ENCODE results near the gene DGCR2.

DNA sequence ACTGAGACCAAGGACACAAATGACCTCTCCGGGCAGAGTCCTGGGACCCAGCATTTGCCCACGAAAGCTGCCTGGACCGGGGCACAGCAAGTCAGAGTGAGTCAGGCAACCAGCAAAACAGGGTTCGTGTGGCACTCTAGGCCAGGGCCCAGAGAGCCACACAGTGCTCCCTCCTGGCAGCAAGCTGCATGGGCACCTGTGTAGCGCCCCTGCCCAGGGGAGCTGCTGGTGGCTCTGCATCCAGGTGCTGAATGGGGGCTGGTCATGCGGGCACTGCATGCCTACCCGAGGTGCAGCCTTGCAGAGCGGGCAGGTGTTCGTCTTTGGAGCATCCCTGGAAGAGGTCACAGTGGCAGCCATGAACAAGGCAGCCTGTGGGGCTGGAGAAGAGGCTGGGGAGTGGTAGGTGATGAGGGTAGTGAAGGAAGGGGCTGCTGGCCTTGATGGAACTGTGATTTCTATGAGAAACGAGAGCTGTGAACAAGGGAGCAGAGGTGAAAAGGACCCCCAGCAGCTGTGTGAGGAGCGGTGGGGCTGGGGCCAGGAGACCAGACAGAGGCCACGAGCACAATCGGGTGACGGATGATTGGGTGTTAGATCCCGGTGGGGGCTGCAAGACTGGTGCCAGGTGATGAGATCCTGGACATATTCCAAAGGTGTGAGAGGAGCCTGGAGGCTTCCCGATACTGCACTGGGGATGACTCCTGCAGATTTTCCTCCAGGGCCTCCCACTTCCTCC, 63.3 kb downstream of the DGCR2 start:
- TF ChIP-seq POLR2A (IDR thresholded peaks at IDR 0.05; ENCODE audit: low read depth, low read length) = no peak
- TF ChIP-seq, protein P1, sequence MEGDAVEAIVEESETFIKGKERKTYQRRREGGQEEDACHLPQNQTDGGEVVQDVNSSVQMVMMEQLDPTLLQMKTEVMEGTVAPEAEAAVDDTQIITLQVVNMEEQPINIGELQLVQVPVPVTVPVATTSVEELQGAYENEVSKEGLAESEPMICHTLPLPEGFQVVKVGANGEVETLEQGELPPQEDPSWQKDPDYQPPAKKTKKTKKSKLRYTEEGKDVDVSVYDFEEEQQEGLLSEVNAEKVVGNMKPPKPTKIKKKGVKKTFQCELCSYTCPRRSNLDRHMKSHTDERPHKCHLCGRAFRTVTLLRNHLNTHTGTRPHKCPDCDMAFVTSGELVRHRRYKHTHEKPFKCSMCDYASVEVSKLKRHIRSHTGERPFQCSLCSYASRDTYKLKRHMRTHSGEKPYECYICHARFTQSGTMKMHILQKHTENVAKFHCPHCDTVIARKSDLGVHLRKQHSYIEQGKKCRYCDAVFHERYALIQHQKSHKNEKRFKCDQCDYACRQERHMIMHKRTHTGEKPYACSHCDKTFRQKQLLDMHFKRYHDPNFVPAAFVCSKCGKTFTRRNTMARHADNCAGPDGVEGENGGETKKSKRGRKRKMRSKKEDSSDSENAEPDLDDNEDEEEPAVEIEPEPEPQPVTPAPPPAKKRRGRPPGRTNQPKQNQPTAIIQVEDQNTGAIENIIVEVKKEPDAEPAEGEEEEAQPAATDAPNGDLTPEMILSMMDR (conservative IDR thresholded peaks at IDR 0.05; ENCODE audit: low read depth, low read length) = no peak
- no peak for TF ChIP-seq MXI1 (IDR thresholded peaks at IDR 0.05; ENCODE audit: borderline replicate concordance, low read depth, low read length)
- TF ChIP-seq SMC3 (IDR thresholded peaks at IDR 0.05; ENCODE audit: low read depth, low read length) = no peak

Data from IMR-90 (cell line).